Measurements from ENCODE around the gene DNASE2B.

DNASE2B gene

DNA sequence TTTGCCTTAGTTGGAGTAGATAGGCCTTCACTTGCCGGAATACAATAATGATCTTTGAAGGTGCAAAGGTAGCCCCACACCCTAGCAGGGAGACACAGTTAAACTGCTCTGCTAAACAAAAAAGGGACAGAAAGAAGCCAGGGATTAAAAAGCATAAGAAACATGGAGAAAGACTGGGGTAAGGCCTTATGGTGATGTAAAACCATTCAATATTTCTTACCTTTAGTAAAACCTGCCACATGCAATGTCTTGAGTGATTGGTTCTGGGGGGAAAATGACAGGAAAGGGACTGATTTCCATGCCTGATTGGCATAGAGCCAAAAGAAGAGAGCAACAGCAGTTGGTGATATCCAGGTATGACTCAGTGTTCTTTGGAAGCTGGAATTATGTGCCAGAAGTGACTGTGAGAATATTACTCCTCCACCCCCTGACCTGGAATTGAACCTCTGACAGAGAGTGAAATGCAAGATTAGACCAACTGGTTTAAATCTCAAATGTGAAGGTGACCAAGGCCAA lies 8.1 kb downstream of the DNASE2B start:
- Histone ChIP-seq H2AFZ (no peak overlapping the region), H3K4me1 (no peaks in the 10 kb centered on the region), H3K27ac (no peak overlapping the region), H3K79me2 (no peaks in the 10 kb centered on the region), H3K27me3 (ENCODE audit: control insufficient read depth, insufficient read depth, low read length) (no peaks in the 10 kb centered on the region), H3K36me3 (ENCODE audit: control insufficient read depth, insufficient read depth, low read length) (no peaks in the 10 kb centered on the region), H3K4me3 (ENCODE audit: low read depth, low read length) (no peak overlapping the region), H3K9ac (no peak overlapping the region), H3K4me2 (ENCODE audit: low read length) (no peak overlapping the region), H3K9me3 (ENCODE audit: control insufficient read depth, low read length) (no peaks in the 10 kb centered on the region)
- TF ChIP-seq, protein P1, sequence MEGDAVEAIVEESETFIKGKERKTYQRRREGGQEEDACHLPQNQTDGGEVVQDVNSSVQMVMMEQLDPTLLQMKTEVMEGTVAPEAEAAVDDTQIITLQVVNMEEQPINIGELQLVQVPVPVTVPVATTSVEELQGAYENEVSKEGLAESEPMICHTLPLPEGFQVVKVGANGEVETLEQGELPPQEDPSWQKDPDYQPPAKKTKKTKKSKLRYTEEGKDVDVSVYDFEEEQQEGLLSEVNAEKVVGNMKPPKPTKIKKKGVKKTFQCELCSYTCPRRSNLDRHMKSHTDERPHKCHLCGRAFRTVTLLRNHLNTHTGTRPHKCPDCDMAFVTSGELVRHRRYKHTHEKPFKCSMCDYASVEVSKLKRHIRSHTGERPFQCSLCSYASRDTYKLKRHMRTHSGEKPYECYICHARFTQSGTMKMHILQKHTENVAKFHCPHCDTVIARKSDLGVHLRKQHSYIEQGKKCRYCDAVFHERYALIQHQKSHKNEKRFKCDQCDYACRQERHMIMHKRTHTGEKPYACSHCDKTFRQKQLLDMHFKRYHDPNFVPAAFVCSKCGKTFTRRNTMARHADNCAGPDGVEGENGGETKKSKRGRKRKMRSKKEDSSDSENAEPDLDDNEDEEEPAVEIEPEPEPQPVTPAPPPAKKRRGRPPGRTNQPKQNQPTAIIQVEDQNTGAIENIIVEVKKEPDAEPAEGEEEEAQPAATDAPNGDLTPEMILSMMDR (IDR thresholded peaks at IDR 0.05), result no peak

DNA sequence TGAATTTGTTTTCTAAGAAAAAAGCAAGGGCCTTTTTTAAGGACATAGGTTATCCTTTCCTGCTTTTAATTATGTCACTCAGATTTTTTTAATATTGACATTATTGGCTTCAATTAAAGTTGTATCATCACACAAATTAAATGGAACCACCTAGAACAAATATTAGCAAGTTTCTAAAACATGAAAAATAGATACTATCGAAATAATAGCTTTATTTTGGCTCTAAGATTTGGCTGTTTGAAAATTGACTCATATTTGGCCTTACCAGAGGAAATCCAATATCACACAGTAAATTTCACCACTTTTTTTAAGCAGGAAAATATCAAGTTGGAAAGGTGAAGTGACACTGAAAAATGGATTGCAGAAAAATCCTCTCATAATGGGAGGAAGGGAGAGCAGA lies 9.2 kb downstream of the DNASE2B start:
- no peaks in the 10 kb centered on the region for H3K36me3 ChIP-seq (ENCODE audit: control insufficient read depth, insufficient read depth, low read length)
- H3K27ac ChIP-seq, result no peak overlapping the region
- TF ChIP-seq, protein P1 (IDR thresholded peaks at IDR 0.05), result no peak
- H3K27me3 ChIP-seq (ENCODE audit: control insufficient read depth, insufficient read depth, low read length), result no peaks in the 10 kb centered on the region
- H2AFZ ChIP-seq, result no peak overlapping the region
- no peak overlapping the region for H3K9ac ChIP-seq
- no peaks in the 10 kb centered on the region for H3K79me2 ChIP-seq
- H3K4me3 ChIP-seq (ENCODE audit: low read depth, low read length), result no peak overlapping the region
- no peaks in the 10 kb centered on the region for H3K4me1 ChIP-seq
- no peak overlapping the region for H3K4me2 ChIP-seq (ENCODE audit: low read length)
- H3K9me3 ChIP-seq (ENCODE audit: control insufficient read depth, low read length), result no peaks in the 10 kb centered on the region

DNA sequence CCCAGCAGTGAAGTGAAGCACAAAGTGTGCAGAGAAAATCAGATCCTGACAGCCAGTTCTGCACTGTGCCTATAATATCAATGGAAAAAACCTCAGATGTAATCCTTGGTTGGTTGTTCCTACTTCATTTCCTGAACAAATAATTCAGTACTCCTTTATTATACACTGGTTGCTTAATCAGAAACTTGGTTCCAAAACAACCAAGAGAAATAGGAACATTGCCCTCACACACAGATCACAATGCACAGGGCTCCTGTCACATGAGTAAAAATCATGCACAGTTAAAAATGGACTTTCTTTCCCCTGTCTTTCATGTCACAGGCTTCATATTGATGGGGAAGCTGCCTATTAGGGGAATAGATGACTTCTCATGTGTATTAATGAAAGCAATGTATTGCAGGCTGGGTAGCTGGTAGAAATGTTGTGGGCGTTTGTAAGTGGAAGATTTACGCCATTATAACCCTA lies 9.7 kb downstream of the DNASE2B start:
- Histone ChIP-seq H3K4me3 (ENCODE audit: low read depth, low read length) (no peak overlapping the region), H3K4me1 (no peaks in the 10 kb centered on the region), H3K27ac (no peak overlapping the region), H3K9me3 (ENCODE audit: control insufficient read depth, low read length) (no peaks in the 10 kb centered on the region), H3K79me2 (no peaks in the 10 kb centered on the region), H3K36me3 (ENCODE audit: control insufficient read depth, insufficient read depth, low read length) (no peaks in the 10 kb centered on the region), H2AFZ (no peak overlapping the region), H3K4me2 (ENCODE audit: low read length) (no peak overlapping the region), H3K27me3 (ENCODE audit: control insufficient read depth, insufficient read depth, low read length) (no peaks in the 10 kb centered on the region), H3K9ac (no peak overlapping the region)
- TF ChIP-seq, protein P1 (IDR thresholded peaks at IDR 0.05), result no peak

DNA sequence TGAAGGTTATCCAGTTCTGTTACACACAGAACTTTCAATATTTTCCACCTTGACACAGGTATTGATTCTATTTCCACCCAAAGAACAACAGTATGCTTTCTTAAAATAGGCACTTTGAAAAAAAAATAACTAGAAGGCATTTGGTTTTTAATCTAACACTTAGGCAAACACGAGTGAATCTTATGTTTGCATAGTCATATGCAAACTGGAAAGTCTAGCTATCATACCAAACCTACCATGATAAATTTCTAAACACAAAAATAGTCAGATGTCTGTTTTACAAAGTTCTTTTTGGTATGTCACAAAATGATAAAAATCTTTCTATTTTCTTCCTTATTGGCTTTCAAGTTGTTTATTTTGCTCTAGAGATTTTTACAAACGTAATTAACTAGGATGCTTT lies 11.6 kb downstream of the DNASE2B start:
- no peak overlapping the region for H3K9ac ChIP-seq
- H3K27ac ChIP-seq, result no peak overlapping the region
- H3K4me2 ChIP-seq (ENCODE audit: low read length), result no peak overlapping the region
- H3K4me3 ChIP-seq (ENCODE audit: low read depth, low read length), result no peak overlapping the region
- H3K36me3 ChIP-seq (ENCODE audit: control insufficient read depth, insufficient read depth, low read length), result no peaks in the 10 kb centered on the region
- no peaks in the 10 kb centered on the region for H3K27me3 ChIP-seq (ENCODE audit: control insufficient read depth, insufficient read depth, low read length)
- H3K79me2 ChIP-seq, result no peaks in the 10 kb centered on the region
- H3K4me1 ChIP-seq, result no peaks in the 10 kb centered on the region
- H2AFZ ChIP-seq, result no peak overlapping the region
- H3K9me3 ChIP-seq (ENCODE audit: control insufficient read depth, low read length), result no peaks in the 10 kb centered on the region
- TF ChIP-seq, protein P1 (IDR thresholded peaks at IDR 0.05), result no peak

DNA sequence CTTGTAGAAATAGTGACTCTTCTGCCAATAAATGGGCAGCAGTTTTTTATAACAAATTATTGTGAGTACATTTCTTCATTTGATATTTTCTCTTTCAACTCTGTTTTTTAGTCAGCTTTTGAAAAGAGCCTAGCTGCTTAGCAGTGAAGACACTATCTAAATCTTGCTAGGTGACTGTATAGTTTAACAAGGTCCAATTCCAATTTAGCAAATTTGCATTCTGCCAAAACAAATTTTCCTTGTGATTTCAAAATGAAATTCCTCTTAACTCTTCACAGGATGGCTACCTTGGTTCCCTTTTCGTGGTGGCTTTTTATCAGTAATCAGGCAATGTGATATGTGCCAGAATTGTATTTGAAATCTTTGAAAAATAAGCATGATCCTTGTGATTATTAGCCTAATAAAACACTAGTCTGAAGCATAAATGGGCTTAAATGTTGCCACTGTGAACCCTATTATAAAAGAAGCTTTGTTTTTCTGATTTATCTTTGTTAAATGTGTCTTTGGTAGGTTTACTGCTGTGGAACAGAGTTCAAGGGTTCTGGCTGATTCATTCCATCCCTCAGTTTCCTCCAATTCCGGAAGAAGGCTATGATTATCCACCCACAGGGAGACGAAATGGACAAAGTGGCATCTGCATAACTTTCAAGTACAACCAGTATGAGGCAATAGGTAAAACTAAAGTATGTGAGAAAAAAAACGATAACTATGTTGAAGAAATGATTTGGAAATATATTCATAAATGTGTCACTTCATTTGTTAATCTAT lies 12.2 kb downstream of the DNASE2B start:
- Histone ChIP-seq H3K4me2 (ENCODE audit: low read length) (no peak overlapping the region), H3K4me3 (ENCODE audit: low read depth, low read length) (no peak overlapping the region), H3K36me3 (ENCODE audit: control insufficient read depth, insufficient read depth, low read length) (no peaks in the 10 kb centered on the region), H3K27me3 (ENCODE audit: control insufficient read depth, insufficient read depth, low read length) (no peaks in the 10 kb centered on the region), H3K27ac (no peak overlapping the region), H3K9me3 (ENCODE audit: control insufficient read depth, low read length) (no peaks in the 10 kb centered on the region), H2AFZ (no peak overlapping the region), H3K9ac (no peak overlapping the region), H3K79me2 (no peaks in the 10 kb centered on the region), H3K4me1 (no peaks in the 10 kb centered on the region)
- TF ChIP-seq, protein P1 (IDR thresholded peaks at IDR 0.05), result no peak
